Stimulated activated CD8-positive, alpha-beta memory T cell treated with anti-CD3 and anti-CD28 coated beads, Interleukin-15, amount 100 ng/mL, for 24 hours (primary cell): ENCODE measurements around the gene RNU2-1.
"Not testable (repeated sequence)": the region's sequence is repeated elsewhere in the genome, so short reads cannot be mapped to it uniquely, and the experiment has no call there.

Experiments
- DNase-seq: peaks from one replicate; pipeline ENCODE4 v3.0.0-alpha.2; 2020; ENCODE audit warnings: low read depth

Gene RNU2-1

DNA sequence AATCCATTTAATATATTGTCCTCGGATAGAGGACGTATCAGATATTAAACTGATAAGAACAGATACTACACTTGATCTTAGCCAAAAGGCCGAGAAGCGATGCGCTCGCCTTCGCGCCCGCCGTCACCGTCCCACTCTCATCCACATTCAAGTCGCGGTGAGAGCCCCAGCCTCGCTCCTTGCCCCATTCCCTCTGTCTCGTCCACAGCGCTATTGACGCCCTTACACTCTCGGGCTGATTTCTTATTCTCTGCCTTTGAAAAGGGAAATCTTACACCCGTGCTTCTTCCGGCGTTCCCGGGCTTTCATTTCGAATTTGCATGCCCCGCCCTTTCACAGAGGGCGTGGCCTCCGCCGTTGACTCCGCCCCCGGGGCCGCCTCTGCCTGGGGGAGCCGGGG lies at the start of gene RNU2-1:
Gene RNU2-1 (minus strand): TSS at position 101 of the 400 bp plus-strand sequence.
- not testable (repeated sequence) for DNase-seq

DNA sequence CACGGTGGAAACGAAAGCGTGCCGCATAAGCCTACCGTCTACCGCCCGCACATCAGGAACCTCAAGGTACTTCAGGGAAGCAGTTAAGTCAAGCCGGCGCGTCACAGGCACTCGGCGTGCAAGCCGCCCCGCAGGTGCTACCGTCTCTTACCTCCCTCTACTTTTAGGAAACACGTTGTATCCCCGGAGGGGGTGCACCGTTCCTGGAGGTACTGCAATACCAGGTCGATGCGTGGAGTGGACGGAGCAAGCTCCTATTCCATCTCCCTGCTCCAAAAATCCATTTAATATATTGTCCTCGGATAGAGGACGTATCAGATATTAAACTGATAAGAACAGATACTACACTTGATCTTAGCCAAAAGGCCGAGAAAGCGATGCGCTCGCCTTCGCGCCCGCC lies 39.1 kb upstream of the RNU2-1 start:
- DNase-seq: not testable (repeated sequence)

DNA sequence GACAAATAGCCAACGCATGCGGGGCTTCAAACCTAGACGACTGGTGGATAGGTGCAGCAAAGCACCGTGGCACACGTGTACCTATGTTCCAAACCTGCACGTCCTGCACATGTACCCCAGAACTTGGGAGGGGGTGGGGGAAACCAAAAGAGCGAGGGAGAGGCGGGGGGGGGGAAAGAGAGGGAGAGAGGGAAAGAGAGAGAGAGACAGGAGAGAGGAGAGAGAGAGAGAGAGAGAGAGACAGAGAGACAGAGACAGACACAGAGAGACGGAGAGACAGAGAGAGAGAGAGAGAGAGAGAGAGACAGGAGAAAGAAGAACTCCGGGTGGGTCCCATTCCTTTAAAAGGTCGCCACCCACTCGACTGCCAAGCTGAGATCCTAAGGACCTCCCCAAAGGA lies 38.7 kb upstream of the RNU2-1 start:
- not testable (repeated sequence) for DNase-seq

DNA sequence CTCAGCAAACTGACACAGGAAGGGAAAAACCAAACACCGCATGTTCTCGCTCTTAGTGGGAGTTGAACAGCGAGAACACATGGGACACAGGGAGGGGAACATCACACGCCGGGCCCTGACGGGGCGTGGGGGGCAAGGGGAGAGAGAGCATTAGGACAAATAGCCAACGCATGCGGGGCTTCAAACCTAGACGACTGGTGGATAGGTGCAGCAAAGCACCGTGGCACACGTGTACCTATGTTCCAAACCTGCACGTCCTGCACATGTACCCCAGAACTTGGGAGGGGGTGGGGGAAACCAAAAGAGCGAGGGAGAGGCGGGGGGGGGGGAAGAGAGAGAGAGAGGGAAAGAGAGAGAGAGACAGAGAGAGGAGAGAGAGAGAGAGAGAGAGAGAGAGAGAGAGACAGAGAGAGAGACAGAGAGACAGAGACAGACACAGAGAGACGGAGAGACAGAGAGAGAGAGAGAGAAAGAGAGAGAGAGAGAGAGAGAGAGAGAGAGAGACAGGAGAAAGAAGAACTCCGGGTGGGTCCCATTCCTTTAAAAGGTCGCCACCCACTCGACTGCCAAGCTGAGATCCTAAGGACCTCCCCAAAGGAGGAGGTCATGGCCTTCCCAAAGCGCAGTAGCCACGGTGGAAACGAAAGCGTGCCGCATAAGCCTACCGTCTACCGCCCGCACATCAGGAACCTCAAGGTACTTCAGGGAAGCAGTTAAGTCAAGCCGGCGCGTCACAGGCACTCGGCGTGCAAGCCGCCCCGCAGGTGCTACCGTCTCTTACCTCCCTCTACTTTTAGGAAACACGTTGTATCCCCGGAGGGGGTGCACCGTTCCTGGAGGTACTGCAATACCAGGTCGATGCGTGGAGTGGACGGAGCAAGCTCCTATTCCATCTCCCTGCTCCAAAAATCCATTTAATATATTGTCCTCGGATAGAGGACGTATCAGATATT lies 37.1 kb upstream of the RNU2-1 start:
- not testable (repeated sequence) for DNase-seq

DNA sequence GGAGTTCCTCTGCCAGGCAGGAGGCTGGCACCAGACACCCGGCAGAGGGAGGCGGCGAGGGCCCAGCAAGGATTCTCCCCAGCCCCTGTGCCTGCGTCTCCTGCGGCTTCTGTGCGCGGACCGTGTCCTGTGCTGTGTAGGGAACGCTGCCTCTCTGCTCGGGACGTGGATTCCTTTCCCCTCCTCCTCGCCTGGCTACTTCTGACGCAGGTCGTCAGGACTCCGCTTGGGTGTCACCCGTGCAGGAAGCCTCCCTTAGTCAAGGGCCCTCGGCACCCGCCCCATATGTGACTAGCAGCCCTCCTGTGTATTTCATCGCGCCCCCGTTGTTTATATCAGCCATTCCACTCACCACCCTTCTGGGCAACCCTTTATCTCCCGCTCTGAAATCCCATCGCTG lies 12.7 kb upstream of the RNU2-1 start:
- DNase-seq: not testable (repeated sequence)

DNA sequence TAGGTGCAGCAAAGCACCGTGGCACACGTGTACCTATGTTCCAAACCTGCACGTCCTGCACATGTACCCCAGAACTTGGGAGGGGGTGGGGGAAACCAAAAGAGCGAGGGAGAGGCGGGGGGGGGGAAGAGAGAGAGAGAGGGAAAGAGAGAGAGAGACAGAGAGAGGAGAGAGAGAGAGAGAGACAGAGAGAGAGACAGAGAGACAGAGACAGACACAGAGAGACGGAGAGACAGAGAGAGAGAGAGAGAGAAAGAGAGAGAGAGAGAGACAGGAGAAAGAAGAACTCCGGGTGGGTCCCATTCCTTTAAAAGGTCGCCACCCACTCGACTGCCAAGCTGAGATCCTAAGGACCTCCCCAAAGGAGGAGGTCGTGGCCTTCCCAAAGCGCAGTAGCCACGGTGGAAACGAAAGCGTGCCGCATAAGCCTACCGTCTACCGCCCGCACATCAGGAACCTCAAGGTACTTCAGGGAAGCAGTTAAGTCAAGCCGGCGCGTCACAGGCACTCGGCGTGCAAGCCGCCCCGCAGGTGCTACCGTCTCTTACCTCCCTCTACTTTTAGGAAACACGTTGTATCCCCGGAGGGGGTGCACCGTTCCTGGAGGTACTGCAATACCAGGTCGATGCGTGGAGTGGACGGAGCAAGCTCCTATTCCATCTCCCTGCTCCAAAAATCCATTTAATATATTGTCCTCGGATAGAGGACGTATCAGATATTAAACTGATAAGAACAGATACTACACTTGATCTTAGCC lies 7.0 kb upstream of the RNU2-1 start:
- DNase-seq: not testable (repeated sequence)

DNA sequence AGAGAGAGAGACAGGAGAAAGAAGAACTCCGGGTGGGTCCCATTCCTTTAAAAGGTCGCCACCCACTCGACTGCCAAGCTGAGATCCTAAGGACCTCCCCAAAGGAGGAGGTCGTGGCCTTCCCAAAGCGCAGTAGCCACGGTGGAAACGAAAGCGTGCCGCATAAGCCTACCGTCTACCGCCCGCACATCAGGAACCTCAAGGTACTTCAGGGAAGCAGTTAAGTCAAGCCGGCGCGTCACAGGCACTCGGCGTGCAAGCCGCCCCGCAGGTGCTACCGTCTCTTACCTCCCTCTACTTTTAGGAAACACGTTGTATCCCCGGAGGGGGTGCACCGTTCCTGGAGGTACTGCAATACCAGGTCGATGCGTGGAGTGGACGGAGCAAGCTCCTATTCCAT lies 5.8 kb upstream of the RNU2-1 start:
- not testable (repeated sequence) for DNase-seq

DNA sequence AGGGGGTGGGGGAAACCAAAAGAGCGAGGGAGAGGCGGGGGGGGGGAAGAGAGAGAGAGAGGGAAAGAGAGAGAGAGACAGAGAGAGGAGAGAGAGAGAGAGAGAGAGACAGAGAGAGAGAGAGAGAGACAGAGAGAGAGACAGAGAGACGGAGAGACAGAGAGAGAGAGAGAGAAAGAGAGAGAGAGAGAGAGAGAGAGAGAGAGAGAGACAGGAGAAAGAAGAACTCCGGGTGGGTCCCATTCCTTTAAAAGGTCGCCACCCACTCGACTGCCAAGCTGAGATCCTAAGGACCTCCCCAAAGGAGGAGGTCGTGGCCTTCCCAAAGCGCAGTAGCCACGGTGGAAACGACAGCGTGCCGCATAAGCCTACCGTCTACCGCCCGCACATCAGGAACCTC lies 514 bp downstream of the RNU2-1 start:
- DNase-seq: not testable (repeated sequence)

DNA sequence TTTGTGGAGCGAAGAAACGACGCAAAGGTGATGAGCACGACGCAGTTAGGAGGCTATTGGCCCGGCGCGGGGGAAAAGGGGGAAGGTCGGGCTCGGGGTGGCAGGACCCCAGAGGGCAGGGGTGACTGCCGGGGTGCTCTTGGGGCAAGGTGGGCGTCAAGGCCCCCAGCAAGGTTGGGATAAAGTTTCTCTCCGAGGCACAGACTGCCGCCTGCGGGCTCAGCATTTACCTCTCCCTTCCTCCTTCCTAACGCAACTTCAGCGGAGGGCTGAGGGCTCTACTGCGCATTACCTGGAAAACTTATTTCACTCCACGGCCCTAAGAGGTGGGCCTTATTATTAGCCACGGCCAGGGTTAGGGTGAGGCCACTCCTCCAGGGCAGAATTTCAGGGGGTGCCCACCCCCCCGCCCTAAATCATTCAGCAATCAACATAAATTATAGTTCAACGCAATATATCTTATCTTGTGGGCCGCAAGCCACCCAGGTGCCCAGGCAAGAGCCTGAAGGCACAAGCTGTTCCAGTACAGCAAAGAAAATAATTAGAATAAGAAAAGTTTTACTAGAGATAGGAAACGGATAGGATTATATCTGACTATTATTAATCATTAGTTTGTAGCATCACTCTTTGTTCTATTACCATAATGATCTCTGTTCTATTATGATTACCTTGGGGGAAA lies 1.6 kb downstream of the RNU2-1 start:
- DNase-seq: not testable (repeated sequence)

DNA sequence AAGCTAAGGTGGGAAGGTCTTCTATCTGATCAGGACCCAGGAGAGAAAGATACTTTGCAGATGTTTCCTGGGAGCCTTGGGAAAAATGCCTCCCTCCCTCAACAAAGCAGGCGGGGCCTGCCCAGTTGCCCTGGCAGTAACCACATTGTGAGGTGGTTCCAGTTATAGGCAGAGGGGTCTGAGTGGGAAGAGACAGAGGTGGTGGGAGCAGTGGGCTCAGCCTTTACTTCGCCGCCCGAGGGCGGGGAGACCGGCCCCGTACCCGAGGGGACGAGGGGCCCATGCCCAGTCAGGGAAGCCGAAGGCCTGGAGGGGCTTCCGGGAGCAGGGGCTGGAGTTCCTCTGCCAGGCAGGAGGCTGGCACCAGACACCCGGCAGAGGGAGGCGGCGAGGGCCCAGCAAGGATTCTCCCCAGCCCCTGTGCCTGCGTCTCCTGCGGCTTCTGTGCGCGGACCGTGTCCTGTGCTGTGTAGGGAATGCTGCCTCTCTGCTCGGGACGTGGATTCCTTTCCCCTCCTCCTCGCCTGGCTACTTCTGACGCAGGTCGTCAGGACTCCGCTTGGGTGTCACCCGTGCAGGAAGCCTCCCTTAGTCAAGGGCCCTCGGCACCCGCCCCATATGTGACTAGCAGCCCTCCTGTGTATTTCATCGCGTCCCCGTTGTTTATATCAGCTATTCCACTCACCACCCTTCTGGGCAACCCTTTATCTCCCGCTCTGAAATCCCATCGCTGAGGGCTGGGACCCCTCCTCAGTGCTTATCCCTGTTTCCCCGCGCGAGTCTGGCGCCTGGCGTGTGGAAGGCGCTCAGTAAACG lies 2.4 kb downstream of the RNU2-1 start:
- DNase-seq: not testable (repeated sequence)

DNA sequence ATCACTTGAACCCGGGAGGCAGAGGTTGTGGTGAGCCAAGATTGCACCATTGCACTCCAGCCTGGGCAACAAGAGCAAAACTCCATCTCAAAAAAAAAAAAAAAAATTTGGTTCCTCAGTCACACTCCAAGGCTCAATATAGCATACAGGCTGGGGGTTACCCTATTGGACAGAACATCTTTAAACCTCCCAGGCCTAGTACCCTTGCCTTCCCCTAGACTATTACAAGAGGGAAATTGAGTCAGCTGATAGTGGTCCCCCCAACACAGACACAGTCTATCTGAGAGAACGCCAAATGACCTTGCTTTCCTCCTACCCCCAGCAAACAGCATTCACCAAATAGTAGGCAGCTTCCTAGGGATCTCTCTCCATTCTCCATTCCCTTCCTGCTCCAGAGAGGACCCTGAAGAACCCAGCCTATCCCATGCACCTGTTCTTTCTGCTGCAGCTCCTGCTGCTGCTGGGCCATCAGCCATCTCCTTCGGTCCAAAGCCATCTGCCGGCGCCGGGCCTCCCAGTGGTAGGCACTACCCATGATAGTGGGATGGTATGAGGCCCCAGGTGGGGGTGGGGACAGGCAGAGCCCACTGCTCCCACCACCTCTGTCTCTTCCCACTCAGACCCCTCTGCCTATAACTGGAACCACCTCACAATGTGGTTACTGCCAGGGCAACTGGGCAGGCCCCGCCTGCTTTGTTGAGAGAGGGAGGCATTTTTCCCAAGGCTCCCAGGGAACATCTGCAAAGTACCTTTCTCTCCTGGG lies 5.6 kb downstream of the RNU2-1 start, which contains the start of gene CCDC200:
Gene CCDC200 (minus strand): TSS at position 604 of the 763 bp plus-strand sequence. CDS start 69 bp downstream, at position 535.
- not testable (repeated sequence) for DNase-seq

DNA sequence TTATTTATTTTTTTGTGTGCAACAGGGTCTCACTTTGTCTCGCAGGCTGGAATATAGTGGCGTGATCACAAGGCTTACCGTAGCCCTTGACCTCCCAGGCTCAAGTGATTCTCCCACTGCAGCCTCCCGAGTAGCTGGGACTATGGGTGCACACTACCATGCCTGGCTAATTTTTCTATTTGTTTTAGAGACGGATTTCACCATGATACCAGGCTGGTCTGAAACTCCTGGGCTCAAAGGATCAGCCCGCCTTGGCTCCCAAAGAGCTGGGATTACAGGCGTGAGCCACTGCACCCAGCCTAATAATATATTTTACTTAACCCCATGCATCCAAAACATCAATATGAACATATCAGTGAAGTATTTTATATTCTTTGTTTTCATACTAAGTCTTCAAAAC lies 7.4 kb downstream of the RNU2-1 start:
- DNase-seq: no peak

DNA sequence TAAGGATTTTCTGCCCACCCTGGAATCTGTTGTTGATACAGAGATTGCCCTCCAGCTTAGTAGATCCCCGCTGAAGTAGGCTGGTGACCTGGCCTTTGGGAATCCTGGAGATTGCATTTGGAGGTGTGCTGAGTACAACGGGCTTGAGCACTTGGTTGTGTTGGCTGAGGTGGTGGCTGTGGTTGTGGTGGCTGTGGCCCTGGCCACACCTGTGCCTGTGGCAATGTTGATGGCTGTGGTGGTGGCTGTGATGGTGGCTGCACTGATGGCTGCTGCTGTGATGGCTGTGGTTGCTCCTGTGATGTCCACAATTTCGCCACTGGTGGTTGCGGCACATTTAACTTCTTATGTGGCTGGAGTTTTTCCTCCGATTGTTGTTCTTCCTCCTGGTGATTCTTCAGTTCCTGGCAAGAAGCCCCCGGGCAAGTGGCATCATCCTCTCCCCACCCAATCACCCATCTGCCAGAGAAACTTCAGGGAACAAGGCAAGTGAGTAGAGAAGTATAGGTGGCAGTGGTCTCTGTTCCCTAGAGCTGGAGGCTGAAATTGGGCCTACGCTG lies 9.6 kb downstream of the RNU2-1 start:
- no peak for DNase-seq

DNA sequence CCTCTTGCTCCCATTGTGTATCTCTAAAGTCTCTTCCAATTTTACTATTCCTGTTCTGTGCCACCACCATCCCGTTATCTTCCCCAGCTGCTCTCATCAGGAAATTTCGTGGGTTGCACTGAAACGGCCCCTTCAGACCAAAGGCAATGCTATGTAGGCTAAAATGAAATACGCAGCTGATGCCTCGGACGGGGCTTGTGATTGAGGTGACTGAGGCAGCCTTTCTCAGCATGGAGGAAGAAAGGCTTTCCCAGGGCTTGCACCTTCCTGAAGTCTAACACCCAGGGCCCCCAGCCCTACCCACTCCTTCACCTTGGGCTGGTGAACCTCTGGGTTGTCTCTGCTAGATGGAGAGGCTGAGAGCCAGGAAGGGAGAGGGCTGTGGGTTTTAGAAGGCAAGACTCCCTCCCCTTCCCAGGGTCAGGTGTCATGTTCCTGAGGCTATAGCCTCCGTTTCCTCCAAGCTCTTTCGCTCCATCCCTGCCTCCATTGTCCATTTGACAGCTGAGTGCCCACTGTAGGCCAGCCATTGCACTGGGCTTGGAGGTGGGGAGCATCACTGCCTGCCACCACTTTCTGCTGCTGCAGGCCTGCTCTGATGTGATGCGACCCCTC lies 13.2 kb downstream of the RNU2-1 start:
- no peak for DNase-seq

DNA sequence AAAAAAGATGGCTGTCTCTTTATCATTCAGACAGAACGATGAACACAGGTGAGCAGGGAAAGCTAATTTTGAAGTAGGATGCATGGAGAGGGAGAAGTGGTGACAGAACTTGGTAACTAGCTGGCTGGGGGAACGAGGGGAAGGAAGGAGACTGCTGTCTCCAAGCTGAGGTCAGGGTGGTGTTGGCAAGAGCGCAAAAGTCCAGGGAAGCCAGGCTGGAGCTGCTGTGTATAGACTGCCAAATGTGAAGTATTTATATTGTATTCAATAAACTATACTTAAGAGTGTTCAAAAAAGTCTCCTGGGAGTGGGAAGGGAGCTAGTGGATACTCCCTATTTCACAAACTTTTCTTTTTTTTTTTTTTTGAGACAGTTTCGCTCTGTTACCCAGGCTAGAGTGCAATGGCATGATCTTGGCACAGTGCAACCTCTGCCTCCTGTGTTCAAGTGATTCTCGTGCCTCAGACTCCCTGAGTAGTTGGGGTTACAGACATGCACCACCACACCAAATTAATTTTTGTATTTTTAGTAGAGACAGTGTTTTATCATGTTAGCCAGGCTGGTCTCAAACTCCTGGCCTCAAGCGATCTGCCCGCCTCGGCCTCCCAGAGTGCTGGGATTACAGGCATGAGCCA lies 13.9 kb downstream of the RNU2-1 start:
- no peak for DNase-seq

DNA sequence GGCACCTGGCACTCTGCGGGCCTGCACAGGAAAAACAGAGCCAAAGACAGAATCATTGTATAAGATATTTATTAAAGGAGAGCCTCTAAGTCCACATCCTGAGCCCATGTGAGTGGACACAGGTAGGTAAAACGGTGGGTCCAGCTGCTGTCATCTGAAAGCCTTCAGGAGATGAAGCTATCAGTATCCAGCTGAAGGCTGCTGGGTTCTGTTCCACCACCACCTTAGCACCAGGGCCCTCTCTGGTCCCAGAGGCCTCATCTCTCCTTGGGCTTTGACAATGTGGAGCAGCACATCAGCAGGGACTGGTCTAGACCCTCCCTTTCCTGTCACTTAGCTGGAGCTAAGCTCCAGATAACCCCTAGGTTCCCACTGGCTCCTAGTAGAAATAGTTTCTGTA lies 14.8 kb downstream of the RNU2-1 start:
- DNase-seq: no peak

DNA sequence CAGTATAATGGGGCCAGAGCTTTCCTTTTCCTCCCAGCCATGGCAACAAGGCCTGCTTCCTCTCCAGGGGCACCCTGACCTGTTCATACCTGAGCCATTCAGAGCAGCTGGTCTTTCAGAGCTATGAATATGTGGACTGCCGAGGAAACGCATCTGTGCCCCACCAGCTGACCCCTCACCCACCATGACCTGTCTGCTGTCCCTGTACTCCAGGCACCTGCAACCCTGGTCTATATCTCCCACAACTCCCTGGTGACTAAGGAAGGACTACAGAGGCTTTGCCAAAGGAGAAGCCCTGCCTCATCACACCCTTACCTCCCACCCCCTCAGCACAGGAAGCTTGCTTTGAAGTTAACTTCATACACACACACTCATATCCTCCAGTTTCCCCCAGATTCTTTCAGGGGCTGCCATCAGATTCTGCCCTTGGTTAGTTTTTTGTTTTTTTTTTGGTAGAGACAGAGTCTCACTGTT lies 16.1 kb downstream of the RNU2-1 start:
- no peak for DNase-seq

DNA sequence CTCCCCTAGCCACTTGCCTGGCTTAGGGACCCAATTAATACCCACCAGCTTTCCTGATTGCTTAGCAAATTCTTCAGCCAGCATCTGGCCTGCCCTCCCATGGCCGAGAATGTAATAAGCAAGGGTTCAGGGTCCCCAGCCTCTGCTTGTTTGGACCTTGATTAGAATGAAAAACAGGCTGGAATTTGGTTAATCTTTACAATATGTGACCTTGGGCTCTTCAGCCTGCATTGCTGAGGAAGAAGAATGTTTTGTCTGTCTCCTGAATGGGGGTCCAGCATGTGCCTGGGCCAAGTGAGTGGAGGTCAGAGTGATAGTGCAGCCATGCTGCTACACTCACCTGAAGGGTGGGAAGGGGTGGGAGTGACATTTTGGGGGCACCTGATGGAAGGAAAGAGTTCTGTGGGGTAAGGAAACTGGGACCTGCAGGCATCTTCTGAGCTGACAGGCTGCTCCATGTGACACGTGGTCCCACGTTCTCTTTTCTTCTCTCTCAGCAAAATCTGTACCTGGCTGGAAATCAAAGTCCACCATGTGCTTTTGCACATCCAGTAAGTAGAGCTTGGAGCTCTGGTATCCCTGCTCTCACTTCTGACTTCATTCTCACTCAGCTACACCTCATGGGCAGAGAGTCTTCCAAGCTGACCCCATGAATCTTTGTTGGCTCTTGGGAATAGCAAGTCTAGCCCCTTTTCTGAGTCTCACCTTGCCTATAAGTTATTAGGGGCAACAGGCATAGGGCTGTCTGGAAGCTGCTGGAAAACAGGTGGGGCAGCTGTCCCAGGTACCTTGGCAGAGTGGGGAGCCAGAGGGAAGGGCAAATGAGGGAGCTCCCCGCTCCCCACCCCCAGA lies 16.8 kb downstream of the RNU2-1 start:
- DNase-seq: no peak
